OCI-LY1 (cell line): ENCODE results near the gene CBLC.
A peak's percentile ranks its signal among the peaks of the same experiment; 100 is the strongest.

Experiments
- H2AFZ ChIP-seq: fragments of 200-600 bp; sonication (generic), shearing (Covaris generic); 2 replicates; pipeline ENCODE4 v1.6.0; 2014; ENCODE audit warnings: antibody characterized with exemption, mild to moderate bottlenecking, low read length
- H3F3A ChIP-seq: fragments of 200-600 bp; sonication (generic), shearing (Covaris generic); 2 replicates; pipeline ENCODE4 v1.6.0; 2014; ENCODE audit warnings: mild to moderate bottlenecking, antibody characterized with exemption, low read length, moderate library complexity; ENCODE audit not compliant: insufficient read depth
- H3K27ac ChIP-seq: fragments of 200-600 bp; sonication (generic); 2 replicates; pipeline ENCODE4 v1.5.1; 2014; ENCODE audit warnings: low read length, mixed run types, mild to moderate bottlenecking, low read depth; ENCODE audit not compliant: poor library complexity, severe bottlenecking
- H3K27me3 ChIP-seq: fragments of 200-600 bp; sonication (generic); 2 replicates; pipeline ENCODE4 v1.6.0; 2014; ENCODE audit warnings: antibody characterized with exemption, mild to moderate bottlenecking, low read length, moderate library complexity; ENCODE audit not compliant: insufficient read depth
- H3K36me3 ChIP-seq: fragments of 200-600 bp; sonication (generic); 2 replicates; pipeline ENCODE4 v1.6.1; 2014; ENCODE audit warnings: mild to moderate bottlenecking, antibody characterized with exemption, low read length, moderate library complexity, mixed read lengths; ENCODE audit not compliant: insufficient read depth
- H3K4me1 ChIP-seq: fragments of 200-600 bp; sonication (generic); 2 replicates; pipeline ENCODE4 v1.5.1; 2014; ENCODE audit warnings: mild to moderate bottlenecking, low read length, moderate library complexity; ENCODE audit not compliant: insufficient read depth, severe bottlenecking
- H3K4me2 ChIP-seq: fragments of 200-600 bp; sonication (generic), shearing (Covaris generic); 2 replicates; pipeline ENCODE4 v1.6.1; 2014; ENCODE audit warnings: low read length
- H3K4me3 ChIP-seq: fragments of 200-600 bp; sonication (generic); 2 replicates; pipeline ENCODE4 v1.5.1; 2014; ENCODE audit warnings: low read length, low read depth, mild to moderate bottlenecking, mixed read lengths; ENCODE audit not compliant: poor library complexity, severe bottlenecking
- H3K79me2 ChIP-seq: fragments of 200-600 bp; shearing (Covaris generic); 2 replicates; pipeline ENCODE4 v1.6.1; 2016; ENCODE audit warnings: mixed run types, low read length, mixed read lengths; ENCODE audit not compliant: insufficient read depth
- H3K9ac ChIP-seq: fragments of 200-600 bp; sonication (generic), shearing (Covaris generic); 2 replicates; pipeline ENCODE4 v1.6.1; 2014; ENCODE audit warnings: mild to moderate bottlenecking, low read length, mixed read lengths
- H3K9me2 ChIP-seq: fragments of 200-600 bp; sonication (generic), shearing (Covaris generic); 2 replicates; pipeline ENCODE4 v1.6.1; 2014; ENCODE audit warnings: low read depth, mild to moderate bottlenecking, low read length, mixed read lengths
- H3K9me3 ChIP-seq: fragments of 200-600 bp; shearing (Covaris generic); 2 replicates; pipeline ENCODE4 v1.6.1; 2014; ENCODE audit warnings: low read length, mixed read lengths
- H4K20me1 ChIP-seq: fragments of 200-600 bp; sonication (generic), shearing (Covaris generic); 2 replicates; pipeline ENCODE4 v1.6.0; 2016; ENCODE audit warnings: mild to moderate bottlenecking, low read length; ENCODE audit not compliant: insufficient read depth
- EZH2 ChIP-seq: fragments of 200-600 bp; sonication (generic), shearing (Covaris generic); IDR thresholded peaks from 2 replicates; pipeline ENCODE4 v1.8.0; 2017; ENCODE audit warnings: borderline replicate concordance, mixed run types, mild to moderate bottlenecking, antibody characterized with exemption, low read length, moderate library complexity, mixed read lengths
- TF ChIP-seq, protein P1 (sequence below): fragments of 200-600 bp; sonication (generic), shearing (Covaris generic); IDR thresholded peaks from 2 replicates; pipeline ENCODE4 v1.5.1; 2017; ENCODE audit warnings: mild to moderate bottlenecking, antibody characterized with exemption, low read length, moderate library complexity, mixed read lengths

CBLC gene

DNA sequence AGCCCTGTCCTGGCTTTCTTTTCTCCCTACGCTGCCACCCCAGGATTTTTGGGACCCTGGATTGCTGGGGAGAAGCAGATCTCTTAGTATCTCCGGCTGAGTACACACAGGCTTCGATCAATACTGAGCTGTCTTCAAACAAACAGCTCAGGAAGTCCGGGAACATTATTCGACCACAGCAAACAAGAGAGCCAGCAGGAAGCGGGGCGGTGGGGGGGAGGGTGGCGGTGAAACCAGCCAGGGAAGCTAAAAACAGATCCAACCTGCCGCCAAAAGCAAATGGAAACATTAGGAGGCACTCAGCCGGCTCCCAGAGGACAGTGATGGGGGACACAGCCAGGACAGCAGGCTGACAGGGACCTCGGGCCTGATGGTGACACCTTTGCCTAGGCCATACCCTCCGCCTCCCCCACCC is 19.0 kb downstream of the CBLC start:
- Histone ChIP-seq H3K9ac (no peak overlapping the region), H2AFZ (no peak overlapping the region)
- TF ChIP-seq, protein P1, sequence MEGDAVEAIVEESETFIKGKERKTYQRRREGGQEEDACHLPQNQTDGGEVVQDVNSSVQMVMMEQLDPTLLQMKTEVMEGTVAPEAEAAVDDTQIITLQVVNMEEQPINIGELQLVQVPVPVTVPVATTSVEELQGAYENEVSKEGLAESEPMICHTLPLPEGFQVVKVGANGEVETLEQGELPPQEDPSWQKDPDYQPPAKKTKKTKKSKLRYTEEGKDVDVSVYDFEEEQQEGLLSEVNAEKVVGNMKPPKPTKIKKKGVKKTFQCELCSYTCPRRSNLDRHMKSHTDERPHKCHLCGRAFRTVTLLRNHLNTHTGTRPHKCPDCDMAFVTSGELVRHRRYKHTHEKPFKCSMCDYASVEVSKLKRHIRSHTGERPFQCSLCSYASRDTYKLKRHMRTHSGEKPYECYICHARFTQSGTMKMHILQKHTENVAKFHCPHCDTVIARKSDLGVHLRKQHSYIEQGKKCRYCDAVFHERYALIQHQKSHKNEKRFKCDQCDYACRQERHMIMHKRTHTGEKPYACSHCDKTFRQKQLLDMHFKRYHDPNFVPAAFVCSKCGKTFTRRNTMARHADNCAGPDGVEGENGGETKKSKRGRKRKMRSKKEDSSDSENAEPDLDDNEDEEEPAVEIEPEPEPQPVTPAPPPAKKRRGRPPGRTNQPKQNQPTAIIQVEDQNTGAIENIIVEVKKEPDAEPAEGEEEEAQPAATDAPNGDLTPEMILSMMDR: no peak
- no peak for TF ChIP-seq EZH2

DNA sequence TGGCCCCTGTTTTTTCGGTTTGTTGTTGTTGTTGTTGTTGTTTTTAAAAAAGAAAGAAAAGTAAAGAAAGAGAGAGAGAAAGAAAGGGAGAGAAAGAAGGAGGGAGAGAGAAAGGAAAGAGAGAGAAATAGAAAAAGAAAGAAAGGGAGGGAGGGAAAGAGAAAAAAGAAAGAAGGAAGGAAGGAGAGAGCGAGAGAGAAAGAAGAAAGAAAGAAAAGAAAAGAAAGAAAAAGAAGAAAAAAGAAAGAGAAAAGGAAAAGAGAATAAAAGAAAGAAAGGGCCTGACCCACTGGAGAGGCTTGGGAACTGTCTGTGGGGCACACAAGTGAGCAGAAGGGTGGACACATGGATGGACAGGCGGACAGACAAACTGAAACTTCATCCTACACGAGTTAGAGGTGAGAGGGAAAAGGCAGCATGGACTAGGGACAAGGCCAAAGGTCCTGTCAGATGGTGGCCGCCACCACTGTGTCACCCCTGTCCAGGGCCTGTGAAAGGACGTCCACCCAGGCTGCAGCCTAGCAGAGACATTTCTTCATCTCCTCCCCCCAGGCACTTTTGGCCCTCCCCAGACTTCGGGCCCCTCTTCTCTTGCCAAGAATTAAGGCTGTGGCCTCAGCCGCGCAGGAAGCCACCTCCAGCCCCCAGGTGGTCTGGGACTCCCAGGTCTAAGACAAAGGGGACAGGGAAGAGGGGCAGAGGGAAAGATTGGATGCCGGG is 22.1 kb downstream of the CBLC start:
- TF ChIP-seq EZH2: no peak
- TF ChIP-seq, protein P1: no peak
- Histone ChIP-seq H3K4me1 (no peaks in the 10 kb centered on the region), H3K9ac (no peak overlapping the region), H3K27me3 (peaks cover 10% of the 10 kb centered on the region; the same call in 1 of the 2 replicates), H3F3A (no peaks in the 10 kb centered on the region), H2AFZ (no peak overlapping the region), H3K27ac (no peak overlapping the region), H3K9me3 (no peaks in the 10 kb centered on the region), H3K4me3 (no peak overlapping the region), H4K20me1 (no peaks in the 10 kb centered on the region), H3K79me2 (no peaks in the 10 kb centered on the region), H3K4me2 (no peak overlapping the region), H3K36me3 (no peaks in the 10 kb centered on the region), H3K9me2 (no peaks in the 10 kb centered on the region)

More for the DNA sequence above, 19.0 kb downstream of the CBLC start:
- Histone ChIP-seq H3K4me1 (no peaks in the 10 kb centered on the region), H3K9me2 (no peaks in the 10 kb centered on the region), H3K27me3 (peaks cover 10% of the 10 kb centered on the region; the same call in 1 of the 2 replicates), H3K4me2 (no peak overlapping the region), H3K36me3 (no peaks in the 10 kb centered on the region), H4K20me1 (no peaks in the 10 kb centered on the region), H3K79me2 (no peaks in the 10 kb centered on the region), H3K27ac (no peak overlapping the region), H3F3A (no peaks in the 10 kb centered on the region), H3K4me3 (no peak overlapping the region), H3K9me3 (no peaks in the 10 kb centered on the region)

DNA sequence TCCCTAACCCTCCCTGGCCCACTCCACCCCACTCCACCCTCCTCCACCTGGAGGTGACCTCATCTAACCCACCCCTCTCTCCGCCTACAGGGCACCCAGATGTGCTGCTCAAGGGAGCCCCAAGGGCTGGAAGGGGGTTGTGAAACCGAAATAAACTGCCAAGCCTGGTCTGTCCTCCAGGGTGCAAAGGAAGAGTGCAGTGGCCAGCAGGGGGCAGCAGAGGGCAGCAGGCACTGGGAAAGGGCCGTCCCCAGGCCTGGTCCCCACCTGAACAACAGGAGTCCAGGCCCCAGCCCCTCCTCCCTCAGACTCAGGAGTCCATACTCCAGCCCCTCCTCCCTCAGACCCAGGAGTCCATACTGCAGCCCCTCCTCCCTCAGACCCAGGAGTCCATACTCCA is 22.8 kb downstream of the CBLC start:
- no peaks in the 10 kb centered on the region for H4K20me1 ChIP-seq
- no peak overlapping the region for H3K27ac ChIP-seq
- H2AFZ ChIP-seq: no peak overlapping the region
- H3K9me3 ChIP-seq: no peaks in the 10 kb centered on the region
- no peaks in the 10 kb centered on the region for H3K36me3 ChIP-seq
- no peaks in the 10 kb centered on the region for H3K9me2 ChIP-seq
- TF ChIP-seq EZH2: no peak
- TF ChIP-seq, protein P1: peak; percentile 84
- no peaks in the 10 kb centered on the region for H3K4me1 ChIP-seq
- H3K79me2 ChIP-seq: no peaks in the 10 kb centered on the region
- H3K27me3 ChIP-seq: peaks cover 8% of the 10 kb centered on the region; the same call in 1 of the 2 replicates
- H3K9ac ChIP-seq: no peak overlapping the region
- H3F3A ChIP-seq: no peaks in the 10 kb centered on the region
- H3K4me2 ChIP-seq: no peak overlapping the region
- H3K4me3 ChIP-seq: no peak overlapping the region
